ENCODE results near the gene MYORG. TPM values are rescaled to one million over a fixed set of nuclear protein-coding genes. Genes with fewer than 3 reads are reported as not detected.

MYORG gene
- total and polyA plus RNA-seq, 9 of the 15 experiments (the other 6 are each of a cell fraction or from before 2014, with no cell fraction given), result 0.06 to 0.82 (median 0.18) TPM

GRCh38 chr9:34409154-34409553, 32.5 kb upstream of the MYORG start:
- H3K9me1 ChIP-seq (ENCODE audit: control insufficient read depth, insufficient read depth, low read length), result no peaks in the 10 kb centered on the region
- H3K4me1 ChIP-seq (replicated peaks in 1 of 2; ENCODE audit: control insufficient read depth in 2 of 2, insufficient read depth in 2 of 2, low read length in 2 of 2), result no peaks in the 10 kb centered on the region
- no peak for TF ChIP-seq MAX (CRISPR knock-in tag; IDR thresholded peaks at IDR 0.05)
- TF ChIP-seq BCLAF1 (IDR thresholded peaks at IDR 0.05; ENCODE audit: borderline replicate concordance in 1 of 2, control insufficient read depth in 1 of 2, low read depth in 2 of 2, low read length in 1 of 2), result no peak
- no peak for TF ChIP-seq STAT5B (CRISPR knock-in tag; IDR thresholded peaks at IDR 0.05)
- no peak for TF ChIP-seq HSF4 (CRISPR knock-in tag; IDR thresholded peaks at IDR 0.05; ENCODE audit: borderline replicate concordance)
- TF ChIP-seq MXI1 (IDR thresholded peaks at IDR 0.05; ENCODE audit: low read depth, low read length), result no peak
- no peak for TF ChIP-seq ZNF23 (CRISPR knock-in tag; IDR thresholded peaks at IDR 0.05)
- no peak for TF ChIP-seq ETV6 (IDR thresholded peaks at IDR 0.05; ENCODE audit: borderline replicate concordance in 1 of 2, low read depth in 2 of 2, low read length in 1 of 2)
- TF ChIP-seq ETV6 (CRISPR knock-in tag; IDR thresholded peaks at IDR 0.05; ENCODE audit: borderline replicate concordance), result no peak
- no peak for TF ChIP-seq CHD1 (IDR thresholded peaks at IDR 0.05; ENCODE audit: low read length)
- TF ChIP-seq C11orf30 (IDR thresholded peaks at IDR 0.05; ENCODE audit: low read depth), result no peak
- no peak for TF ChIP-seq ATF7 (IDR thresholded peaks at IDR 0.05)
- no peak for TF ChIP-seq E2F6 (IDR thresholded peaks at IDR 0.05; ENCODE audit: borderline replicate concordance in 1 of 2, extremely low read depth in 1 of 2, insufficient read depth in 1 of 2, insufficient read length in 1 of 2, low read depth in 1 of 2, low read length in 1 of 2, poor library complexity in 1 of 2, severe bottlenecking in 1 of 2)
- TF ChIP-seq ZNF583 (CRISPR knock-in tag; IDR thresholded peaks at IDR 0.05), result no peak
- TF ChIP-seq ETV5 (CRISPR knock-in tag; IDR thresholded peaks at IDR 0.05; ENCODE audit: low read depth), result no peak
- TF ChIP-seq SMARCA4 (IDR thresholded peaks at IDR 0.05), result no peak
- in situ Hi-C loops (cut with MboI), result loop anchor here (10.0 kb wide), 1 partner anchor 196 kb away; no protein-coding TSS in a partner anchor
- no peaks in the 10 kb centered on the region for H3K36me3 ChIP-seq (ENCODE audit: control insufficient read depth, insufficient read depth, low read length)
- H3K4me3 ChIP-seq, result no peak overlapping the region
- H3K4me2 ChIP-seq (ENCODE audit: insufficient read depth, low read length), result no peak overlapping the region
- no peak for ATAC-seq
- BruUV-seq (replicated peaks), result no TSS peak
- H4K20me1 ChIP-seq (replicated peaks; ENCODE audit: control insufficient read depth, insufficient read depth, low read length), result no peaks in the 10 kb centered on the region
- CTCF ChIA-PET (ENCODE audit: low intra/inter-chr PET ratio), result no interaction called here
- POLR2A ChIA-PET, result no interaction called here
- no peak overlapping the region for H2AFZ ChIP-seq (ENCODE audit: low read depth, low read length)
- H3K27me3 ChIP-seq (ENCODE audit: control insufficient read depth in 2 of 2, insufficient read depth in 2 of 2, low read length in 2 of 2), result no peaks in the 10 kb centered on the region
- H3K27ac ChIP-seq (ENCODE audit: extremely low read depth, low read depth, low read length), result no peak overlapping the region
- H3K9ac ChIP-seq (ENCODE audit: insufficient read depth in 1 of 2, low read depth in 2 of 2, low read length in 2 of 2), result no peak overlapping the region
- H3K9me3 ChIP-seq (replicated peaks; ENCODE audit: control insufficient read depth, insufficient read depth, low read depth, low read length), result no peaks in the 10 kb centered on the region
- intact Hi-C loops (cut with micrococcal nuclease), result no loop called here
- no peaks in the 10 kb centered on the region for H3K79me2 ChIP-seq (ENCODE audit: control insufficient read depth, insufficient read depth, low read length)
- no peak for DNase-seq (ENCODE audit: extremely low read depth in 1 of 4, low spot score in 3 of 4)
- no peak for FAIRE-seq
- 25% methylated on average over 2 of the region's 2 CpGs for WGBS (ENCODE audit: insufficient coverage, low coverage, missing lambda C conversion rate)

Data from K562 (cell line).